Aorta (tissue), 5 donors: ENCODE results near the gene FTSJ1. TPM values are rescaled to one million over a fixed set of nuclear protein-coding genes. Genes with fewer than 3 reads are reported as not detected.

Experiments
- ATAC-seq: fragments of 200-7000 bp; cut with Tn5 transposase; one replicate; pipeline ENCODE4 v1.9.1; 2022; ENCODE audit warnings: moderate library complexity; ENCODE audit not compliant: low FRiP score
- DNase-seq, 2 donors: peaks; one replicate each; pipeline ENCODE4 v3.0.0-alpha.2; 2020
- H3K27ac ChIP-seq, 2 donors: one replicate each; pipeline ENCODE4 v1.5.1; 2013; ENCODE audit warnings: low read length in 2 of 2, mild to moderate bottlenecking in 2 of 2, moderate library complexity in 2 of 2, control low read depth in 1 of 2, inconsistent platforms in 1 of 2, low read depth in 1 of 2
- H3K27me3 ChIP-seq, 2 donors: one replicate each; pipeline ENCODE4 v1.6.1; 2013; ENCODE audit warnings: control low read depth in 1 of 2, low read length in 1 of 2, mild to moderate bottlenecking in 1 of 2, moderate library complexity in 1 of 2; ENCODE audit not compliant: insufficient read depth in 2 of 2, control insufficient read depth in 1 of 2
- H3K36me3 ChIP-seq, 2 donors: one replicate each; pipeline ENCODE4 v1.6.1; 2013; ENCODE audit warnings: control low read depth in 1 of 2, low read length in 1 of 2, mild to moderate bottlenecking in 1 of 2; ENCODE audit not compliant: insufficient read depth in 2 of 2, control insufficient read depth in 1 of 2
- H3K4me1 ChIP-seq, 2 donors: one replicate each; pipeline ENCODE4 v1.6.1; 2013; ENCODE audit warnings: low read length in 2 of 2, control low read depth in 1 of 2, mild to moderate bottlenecking in 1 of 2, moderate library complexity in 1 of 2; ENCODE audit not compliant: insufficient read depth in 2 of 2, control insufficient read depth in 1 of 2
- H3K4me3 ChIP-seq, 2 donors: one replicate each; pipeline ENCODE4 v1.5.1; 2013; ENCODE audit warnings: low read length in 2 of 2, control low read depth in 1 of 2, mild to moderate bottlenecking in 1 of 2
- H3K9me3 ChIP-seq: one replicate; pipeline ENCODE4 v1.6.1; 2013; ENCODE audit warnings: mild to moderate bottlenecking, low read length; ENCODE audit not compliant: control insufficient read depth
- WGBS, 2 donors: extraction: QIAGEN DNeasy Blood & Tissue Kit; methylation state at CpG; one replicate each; pipeline ENCODE4 v1.1.7; 2013; 5-methylcytosine and 5-hydroxymethylcytosine counted together
- intact Hi-C, 2 donors: fragments of 100-400 bp; cut with DNase I; formaldehyde crosslinking; loops; one replicate each; pipeline versions ENCODE4 v1.14.2 to v1.15.0; 2022
- polyA plus RNA-seq, 2 donors: library from polyadenylated mRNA; stranded (reverse); fragments of 200-250 nt; gene quantifications; one replicate each; pipeline ENCODE4 v1.2.3, GENCODE V29; 2013
- total RNA-seq, 2 donors: library from RNA; stranded (reverse); fragmentation: NEBNext Ultra II Directional; extraction: Animal tissue kit (Norgen Biotek cat#: 25700); gene quantifications; one replicate each; pipeline ENCODE4 v1.2.1, GENCODE V29; 2021
- donor health status: healthy with polysubstance abuse.
- donor health status: Bipolar disorder and iron deficiency.
- donor health status: DM: no; HTN: no; CAD: no.
- donor health status: DM: no; HTN: no; CAD: no.
- donor health status: DM: yes; HTN: yes; CAD: no.

Gene FTSJ1
- total and polyA plus RNA-seq, 4 donors = 28.5 to 45.1 (median 35.6) TPM

GRCh38 chrX:48487362-48487798 lies 11.4 kb downstream of the FTSJ1 start:
- Histone ChIP-seq H3K4me1 (no peaks in the 10 kb centered on the region), H3K36me3 (peaks cover 0 to under 1% of the 10 kb centered on the region in 2 donors), H3K9me3 (no peaks in the 10 kb centered on the region), H3K27me3 (no peaks in the 10 kb centered on the region), H3K27ac (no peak overlapping the region), H3K4me3 (no peak overlapping the region)
- peak in 1 of 2 donors; percentile 35 for DNase-seq
- intact Hi-C loops = no loop called here
- 81 to 87% methylated on average over 10 of the region's 10 CpGs for WGBS, 2 donors
- ATAC-seq = peak; percentile 13

GRCh38 chrX:48488034-48488433 lies 12.0 kb downstream of the FTSJ1 start:
- H3K4me1 ChIP-seq = no peaks in the 10 kb centered on the region
- H3K27ac ChIP-seq = no peak overlapping the region
- H3K27me3 ChIP-seq = no peaks in the 10 kb centered on the region
- ATAC-seq (no peak), DNase-seq (peak in 1 of 2 donors; percentile 16)
- intact Hi-C loops = no loop called here
- no peak overlapping the region for H3K4me3 ChIP-seq
- 84 to 92% methylated on average over 3 of the region's 3 CpGs for WGBS, 2 donors
- no peaks in the 10 kb centered on the region for H3K9me3 ChIP-seq
- H3K36me3 ChIP-seq = no peaks in the 10 kb centered on the region

- Histone ChIP-seq H3K4me3 (no peak overlapping the region), H3K27me3 (no peaks in the 10 kb centered on the region), H3K36me3 (no peaks in the 10 kb centered on the region), H3K9me3 (no peaks in the 10 kb centered on the region), H3K27ac (no peak overlapping the region), H3K4me1 (no peaks in the 10 kb centered on the region)
- DNase-seq = peak in 1 of 2 donors; percentile 41
- ATAC-seq = no peak
- intact Hi-C loops = no loop called here
- 81 to 88% methylated on average over 8 to 9 of the region's 9 CpGs for WGBS, 2 donors
Observed at GRCh38 chrX:48489296-48489695, 13.3 kb downstream of the FTSJ1 start.

GRCh38 chrX:48489892-48490291 lies 13.9 kb downstream of the FTSJ1 start:
- Histone ChIP-seq H3K36me3 (no peaks in the 10 kb centered on the region), H3K27ac (no peak overlapping the region), H3K9me3 (no peaks in the 10 kb centered on the region), H3K4me1 (no peaks in the 10 kb centered on the region), H3K27me3 (no peaks in the 10 kb centered on the region), H3K4me3 (no peak overlapping the region)
- WGBS, 2 donors = 85 to 89% methylated on average over 2 of the region's 2 CpGs
- DNase-seq (peak in 1 of 2 donors; percentile 4), ATAC-seq (no peak)
- intact Hi-C loops = no loop called here

- Histone ChIP-seq H3K9me3 (no peaks in the 10 kb centered on the region), H3K4me1 (no peaks in the 10 kb centered on the region), H3K27me3 (no peaks in the 10 kb centered on the region), H3K36me3 (no peaks in the 10 kb centered on the region), H3K4me3 (no peak overlapping the region), H3K27ac (no peak overlapping the region)
- DNase-seq = peak in 1 of 2 donors; percentile 27
- no peak for ATAC-seq
- WGBS, 2 donors = 74 to 75% methylated on average over 8 of the region's 8 CpGs
- intact Hi-C loops = no loop called here
Observed at GRCh38 chrX:48490661-48491060, 14.7 kb downstream of the FTSJ1 start.

GRCh38 chrX:48491809-48492208 lies 15.8 kb downstream of the FTSJ1 start:
- no peaks in the 10 kb centered on the region for H3K9me3 ChIP-seq
- no peak overlapping the region for H3K4me3 ChIP-seq
- ATAC-seq (no peak), DNase-seq (peak in 1 of 2 donors; percentile 40)
- 90% methylated on average over 9 of the region's 9 CpGs for WGBS, 2 donors
- H3K36me3 ChIP-seq = no peaks in the 10 kb centered on the region
- intact Hi-C loops = no loop called here
- no peak overlapping the region for H3K27ac ChIP-seq
- H3K27me3 ChIP-seq = no peaks in the 10 kb centered on the region
- H3K4me1 ChIP-seq = no peaks in the 10 kb centered on the region

GRCh38 chrX:48492293-48492910 lies 16.4 kb downstream of the FTSJ1 start:
- no peaks in the 10 kb centered on the region for H3K4me1 ChIP-seq
- H3K36me3 ChIP-seq = no peaks in the 10 kb centered on the region
- ATAC-seq (no peak), DNase-seq (peak in 1 of 2 donors; percentile 41)
- 71 to 75% methylated on average over 7 of the region's 7 CpGs for WGBS, 2 donors
- intact Hi-C loops = no loop called here
- no peaks in the 10 kb centered on the region for H3K9me3 ChIP-seq
- no peak overlapping the region for H3K27ac ChIP-seq
- H3K27me3 ChIP-seq = no peaks in the 10 kb centered on the region
- no peak overlapping the region for H3K4me3 ChIP-seq

GRCh38 chrX:48493890-48494364 lies 17.9 kb downstream of the FTSJ1 start:
- intact Hi-C loops = no loop called here
- 13 to 33% methylated on average over 10 of the region's 10 CpGs for WGBS, 2 donors
- DNase-seq = peak in 1 of 2 donors; percentile 71

GRCh38 chrX:48496660-48497059 lies 20.7 kb downstream of the FTSJ1 start:
- no peaks in the 10 kb centered on the region for H3K36me3 ChIP-seq
- 74 to 83% methylated on average over 4 of the region's 4 CpGs for WGBS, 2 donors
- no peak overlapping the region for H3K27ac ChIP-seq
- no peak overlapping the region for H3K4me3 ChIP-seq
- no peaks in the 10 kb centered on the region for H3K9me3 ChIP-seq
- no peaks in the 10 kb centered on the region for H3K27me3 ChIP-seq
- H3K4me1 ChIP-seq = no peaks in the 10 kb centered on the region
- ATAC-seq = no peak
- DNase-seq = peak in 1 of 2 donors; percentile 42
- intact Hi-C loops = no loop called here

More at GRCh38 chrX:48493890-48494364, 17.9 kb downstream of the FTSJ1 start:
- H3K9me3 ChIP-seq = no peaks in the 10 kb centered on the region
- ATAC-seq = no peak
- no peak overlapping the region for H3K27ac ChIP-seq
- H3K4me1 ChIP-seq = no peaks in the 10 kb centered on the region
- no peaks in the 10 kb centered on the region for H3K36me3 ChIP-seq
- no peak overlapping the region for H3K4me3 ChIP-seq
- H3K27me3 ChIP-seq = no peaks in the 10 kb centered on the region
